NCI-H345 treated with DMSO at 0.1 percent for 48 hours (cell line): ENCODE data around the gene CHST1.
A peak's percentile ranks its signal among the peaks of the same experiment; 100 is the strongest.

Experiments used
- DNase-seq: peaks from one replicate; lab custom pipeline; 2025; ENCODE audit not compliant: unreplicated experiment; lab: John Stamatoyannopoulos, UW

The CHST1 gene, protein sequence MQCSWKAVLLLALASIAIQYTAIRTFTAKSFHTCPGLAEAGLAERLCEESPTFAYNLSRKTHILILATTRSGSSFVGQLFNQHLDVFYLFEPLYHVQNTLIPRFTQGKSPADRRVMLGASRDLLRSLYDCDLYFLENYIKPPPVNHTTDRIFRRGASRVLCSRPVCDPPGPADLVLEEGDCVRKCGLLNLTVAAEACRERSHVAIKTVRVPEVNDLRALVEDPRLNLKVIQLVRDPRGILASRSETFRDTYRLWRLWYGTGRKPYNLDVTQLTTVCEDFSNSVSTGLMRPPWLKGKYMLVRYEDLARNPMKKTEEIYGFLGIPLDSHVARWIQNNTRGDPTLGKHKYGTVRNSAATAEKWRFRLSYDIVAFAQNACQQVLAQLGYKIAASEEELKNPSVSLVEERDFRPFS

DNA sequence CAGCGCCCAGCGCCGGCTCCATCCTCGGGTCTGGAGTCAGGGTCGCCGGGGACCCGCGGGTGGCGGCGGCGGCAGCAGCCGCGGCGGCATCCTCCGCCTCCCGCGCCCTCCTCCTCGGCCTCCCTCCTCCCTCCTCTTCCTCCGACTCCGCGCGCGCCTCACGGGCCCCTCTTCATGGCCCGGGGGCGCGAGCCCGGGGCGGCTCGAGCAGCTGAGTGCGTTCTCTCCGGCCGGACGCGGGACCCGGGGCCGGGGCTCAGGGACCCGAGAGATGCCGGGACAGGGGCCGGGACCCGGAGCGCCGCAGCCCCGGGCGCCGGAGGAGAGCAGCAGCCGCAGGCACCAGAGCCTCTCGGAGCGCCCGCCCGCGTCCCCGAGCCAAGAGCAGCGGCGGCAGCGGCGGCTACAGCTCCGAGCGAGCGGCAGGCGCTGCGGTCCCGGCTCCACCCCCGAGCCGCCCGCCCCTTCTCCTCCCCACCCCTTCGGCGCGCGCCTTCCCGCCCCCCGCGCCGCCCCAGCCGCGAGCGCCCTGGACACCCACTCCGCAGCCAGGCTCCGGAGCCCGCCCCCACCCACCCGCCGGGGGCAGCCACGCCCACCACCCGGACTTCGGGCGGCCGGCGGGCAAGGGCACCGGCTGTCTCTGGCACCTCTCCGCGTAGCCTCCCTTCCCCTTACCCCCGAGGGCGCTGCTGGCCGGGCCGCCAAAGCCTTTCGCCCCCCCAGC is at the start of gene CHST1:
TSS of gene CHST1 (minus strand) at position 417 of the 727 bp plus-strand sequence. CDS start 14,699 bp downstream, outside the sequence.
- peak; percentile 24 for DNase-seq

DNA sequence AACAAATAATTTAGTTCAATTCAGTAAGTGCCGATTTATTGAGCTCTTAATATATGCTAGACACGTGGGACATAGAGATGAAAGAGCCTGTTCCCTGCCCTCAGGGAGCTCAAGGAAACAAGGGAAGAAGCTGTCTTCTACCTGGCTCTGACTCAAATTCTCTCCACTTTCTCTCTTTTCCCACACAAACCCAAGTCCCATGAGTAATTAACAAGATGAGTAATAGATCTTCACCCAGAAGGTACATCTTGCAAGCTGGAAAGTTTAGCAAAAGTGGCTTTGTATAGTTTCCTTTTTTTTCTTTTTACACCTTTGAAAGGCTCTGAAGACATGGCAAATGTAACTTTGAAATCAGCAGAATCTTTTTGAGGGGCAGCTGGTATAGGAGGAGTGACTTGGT is 48.2 kb upstream of the CHST1 start:
- no peak for DNase-seq

DNA sequence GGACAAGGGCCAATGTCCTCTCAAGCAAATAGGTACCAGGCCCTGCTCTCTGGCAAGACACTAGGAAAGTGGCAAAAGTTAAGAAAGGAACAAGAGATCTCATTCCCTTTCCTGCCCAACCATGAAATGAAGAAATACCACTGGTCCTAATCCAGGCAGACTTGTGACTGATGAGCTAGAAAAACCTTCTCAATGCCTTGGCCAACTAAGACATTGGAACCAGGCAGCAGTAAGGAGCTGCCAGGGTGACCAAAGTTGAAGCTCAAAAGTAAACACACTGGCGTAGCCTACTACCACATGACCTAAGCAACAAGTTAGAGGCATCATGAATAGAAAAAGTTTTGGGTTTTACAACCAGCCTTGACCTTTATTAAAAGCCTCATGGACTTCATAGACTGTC is 45.1 kb upstream of the CHST1 start:
- no peak for DNase-seq

DNA sequence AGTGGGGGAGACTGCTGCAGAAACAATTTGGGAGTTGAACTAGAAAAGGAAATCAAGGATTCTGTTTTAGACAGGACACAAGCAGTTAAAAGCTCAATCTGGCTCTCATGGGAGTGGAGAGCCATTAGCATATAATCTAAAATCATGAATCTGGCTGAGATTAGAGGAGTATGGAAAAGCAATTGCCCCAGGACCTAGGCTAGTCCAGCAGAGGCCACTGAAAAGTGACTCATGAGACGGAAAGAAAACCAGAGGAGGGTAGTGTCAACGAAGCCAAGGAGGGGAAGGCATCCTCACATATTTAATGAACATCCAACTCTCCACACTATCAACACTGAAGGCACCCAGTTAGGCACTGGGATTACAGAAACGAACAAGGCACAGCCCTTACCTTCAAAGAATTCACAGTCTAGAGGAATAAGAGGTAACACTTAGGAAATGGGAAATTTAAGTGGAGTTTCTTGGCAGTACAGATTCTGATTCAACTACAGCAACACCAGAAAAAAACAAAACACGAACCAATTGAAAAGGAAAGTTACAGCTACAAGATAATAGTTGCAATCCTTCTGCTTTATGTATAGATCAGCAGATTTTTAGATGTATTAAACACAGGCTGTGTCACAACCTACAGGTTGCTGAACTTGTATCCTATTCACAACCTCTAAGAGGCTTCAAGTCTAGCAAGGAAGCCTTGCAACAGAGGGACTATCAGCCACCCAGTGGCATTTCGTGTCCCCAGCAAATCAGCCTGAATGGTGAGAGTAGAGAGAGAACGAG is 43.7 kb upstream of the CHST1 start:
- no peak for DNase-seq

DNA sequence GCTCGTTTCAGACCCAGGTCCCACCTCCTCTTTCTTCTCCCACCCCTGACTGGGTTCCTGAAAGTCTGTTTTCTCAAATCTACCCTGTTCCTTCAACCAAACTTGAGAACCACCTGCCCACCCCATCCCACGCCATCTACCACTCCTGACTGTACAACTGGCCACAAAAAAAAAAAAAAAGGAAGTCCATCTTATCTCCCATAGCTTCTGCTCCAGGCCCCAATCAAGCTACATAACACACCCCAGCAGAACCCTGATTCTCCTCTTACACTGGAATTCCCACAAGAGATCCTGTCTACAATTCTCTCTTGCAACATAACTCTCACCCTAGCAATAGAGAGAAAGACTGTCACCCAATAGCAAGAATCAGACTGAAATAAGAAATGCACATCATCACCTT is 39.2 kb upstream of the CHST1 start:
- DNase-seq: no peak

DNA sequence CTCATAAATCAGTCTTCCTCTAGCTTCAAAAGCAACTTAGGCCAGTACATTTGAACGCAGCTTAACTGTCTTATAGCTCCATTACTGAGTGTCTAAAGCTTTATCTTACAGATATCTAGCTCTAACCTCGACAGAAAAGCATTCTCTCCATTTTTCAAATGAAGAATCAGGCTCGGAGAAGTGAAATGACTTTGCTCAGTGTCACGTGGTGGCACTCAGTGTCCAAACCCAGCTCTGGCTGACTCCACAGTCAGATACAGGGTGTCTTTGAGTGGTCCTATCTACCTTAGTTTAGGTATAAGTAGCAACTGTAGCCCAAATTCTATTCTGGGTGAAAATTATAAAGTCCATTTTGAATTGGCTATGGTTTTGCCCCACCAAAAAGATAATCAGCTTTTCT is 38.7 kb upstream of the CHST1 start:
- DNase-seq: no peak

DNA sequence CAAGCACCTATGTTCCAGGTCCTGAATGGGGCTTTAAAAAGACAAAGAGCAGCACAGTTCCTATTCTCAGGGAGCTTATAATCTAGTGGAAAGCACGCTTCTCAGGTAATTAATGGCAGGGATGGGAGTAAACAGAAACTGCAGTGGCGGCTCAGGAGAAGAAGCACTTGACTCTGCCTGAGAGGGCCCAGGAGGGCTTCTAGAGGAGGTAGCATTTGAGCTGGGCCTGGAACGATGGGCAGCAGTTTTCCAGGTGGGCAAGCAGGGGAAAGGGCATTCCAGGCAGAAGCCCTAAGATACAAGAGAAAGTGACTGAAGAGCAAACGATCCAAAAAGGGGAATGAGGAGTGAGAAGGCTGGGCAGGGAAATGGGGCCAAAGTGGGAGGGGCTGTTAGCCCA is 37.1 kb upstream of the CHST1 start:
- no peak for DNase-seq

DNA sequence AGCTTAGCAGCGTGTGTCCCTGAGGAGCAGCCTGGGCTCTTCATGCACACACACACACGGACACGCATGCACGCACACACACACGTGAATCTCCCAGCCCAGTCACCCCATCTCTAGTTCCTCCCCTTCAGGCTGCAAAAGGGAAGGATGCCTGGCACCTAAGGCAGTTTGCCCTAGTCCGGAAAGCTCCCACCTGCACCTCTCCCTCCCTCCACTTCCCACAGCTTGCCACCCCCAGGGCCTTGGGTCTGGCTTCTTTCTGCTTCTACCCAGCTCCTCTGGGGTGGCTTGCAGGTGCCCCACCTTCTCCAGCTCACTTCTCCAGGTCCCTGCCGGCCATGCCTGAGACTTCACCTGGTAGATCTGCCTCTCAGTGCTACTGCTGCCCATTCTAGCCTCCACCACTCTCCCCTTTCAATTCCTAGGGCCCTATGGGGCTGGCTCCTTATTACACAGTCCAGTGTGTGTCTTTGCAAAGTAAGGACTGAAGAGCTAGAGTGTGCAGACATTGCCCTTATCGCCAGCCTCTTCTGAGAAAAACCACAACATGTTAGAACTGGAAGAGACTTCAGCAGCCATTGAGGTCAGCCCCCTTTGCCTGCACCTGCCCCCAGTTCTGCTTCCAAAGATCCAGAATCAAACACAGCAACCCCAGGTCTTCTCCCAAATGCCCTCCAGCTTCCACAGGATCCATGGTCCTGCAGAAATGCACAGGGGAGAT is 33.5 kb upstream of the CHST1 start:
- DNase-seq: no peak

DNA sequence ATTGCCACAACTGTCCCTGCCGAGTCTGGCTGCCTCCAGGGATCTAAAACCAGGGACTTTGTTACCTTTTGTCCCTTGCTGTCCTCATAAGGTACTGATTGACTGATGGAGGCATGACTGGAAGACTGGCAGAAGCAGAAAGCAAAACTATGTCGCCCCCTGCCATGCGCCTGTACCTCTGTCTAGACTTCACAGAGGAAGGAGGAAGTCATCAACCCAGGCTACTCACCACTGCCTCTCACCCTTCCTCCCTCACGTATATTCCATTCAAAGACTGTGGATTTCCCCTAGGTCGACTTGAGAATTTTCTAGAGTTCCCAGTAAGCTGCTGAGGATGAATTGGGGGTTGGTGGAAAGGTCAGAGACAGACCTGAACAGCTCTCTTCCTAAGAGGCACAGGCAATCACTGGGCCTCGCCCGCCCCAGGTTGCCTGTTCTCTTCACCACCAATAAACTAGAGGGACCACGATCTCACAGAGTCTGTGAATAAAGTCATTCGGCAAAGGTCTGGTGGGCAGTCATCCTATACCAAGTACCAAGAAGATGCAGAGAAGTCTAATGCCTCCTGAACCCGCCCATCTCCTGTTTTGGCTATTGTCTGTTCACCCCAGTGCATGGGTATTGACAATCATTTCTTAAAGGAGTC is 27.5 kb upstream of the CHST1 start:
- DNase-seq: no peak

DNA sequence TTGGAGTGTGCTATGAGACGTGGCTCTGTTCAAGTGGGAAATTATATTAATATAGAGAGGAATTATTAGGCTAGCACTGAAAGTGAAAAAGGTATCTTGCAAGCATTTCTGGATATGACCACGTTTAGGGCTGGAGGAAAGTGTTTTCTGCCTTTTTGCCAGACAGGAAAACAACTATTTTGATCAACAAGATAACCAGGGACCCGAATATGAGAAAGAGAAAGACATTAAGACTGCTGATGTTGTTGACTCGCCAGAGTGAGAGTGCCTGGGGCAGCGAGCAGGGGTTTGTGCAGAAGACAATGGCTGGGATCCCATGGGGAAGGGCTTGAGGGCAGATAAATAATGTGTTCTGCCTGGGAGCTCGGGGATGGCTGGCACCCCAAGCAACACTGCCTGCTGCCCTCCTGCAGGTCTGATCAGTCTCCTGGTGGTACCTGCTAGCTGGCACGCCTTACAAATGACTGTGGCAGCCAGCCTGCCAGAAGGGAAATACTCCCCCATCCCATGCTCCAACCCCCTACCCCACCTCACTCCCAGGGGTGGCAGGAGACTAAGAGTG is 23.1 kb upstream of the CHST1 start:
- peak; percentile 76 for DNase-seq

DNA sequence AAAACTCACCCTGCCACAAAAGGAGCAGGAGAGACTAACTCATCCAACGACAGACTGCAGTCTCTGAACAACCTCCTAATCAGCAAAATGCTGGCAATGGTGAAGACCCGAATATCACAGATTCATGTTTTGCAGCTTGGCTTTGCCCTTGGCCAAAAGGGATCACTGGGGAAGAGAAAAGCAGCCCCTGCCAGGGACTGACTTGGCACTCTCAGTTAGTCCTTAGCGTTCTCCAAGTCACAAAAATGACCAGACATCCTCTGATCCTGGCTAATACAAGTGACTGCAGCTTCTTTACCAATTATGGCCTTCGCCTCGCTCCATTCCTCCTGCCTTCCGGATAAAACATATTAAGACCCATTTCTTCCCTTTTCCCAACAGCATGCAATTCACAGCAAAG is 22.4 kb upstream of the CHST1 start:
- no peak for DNase-seq

DNA sequence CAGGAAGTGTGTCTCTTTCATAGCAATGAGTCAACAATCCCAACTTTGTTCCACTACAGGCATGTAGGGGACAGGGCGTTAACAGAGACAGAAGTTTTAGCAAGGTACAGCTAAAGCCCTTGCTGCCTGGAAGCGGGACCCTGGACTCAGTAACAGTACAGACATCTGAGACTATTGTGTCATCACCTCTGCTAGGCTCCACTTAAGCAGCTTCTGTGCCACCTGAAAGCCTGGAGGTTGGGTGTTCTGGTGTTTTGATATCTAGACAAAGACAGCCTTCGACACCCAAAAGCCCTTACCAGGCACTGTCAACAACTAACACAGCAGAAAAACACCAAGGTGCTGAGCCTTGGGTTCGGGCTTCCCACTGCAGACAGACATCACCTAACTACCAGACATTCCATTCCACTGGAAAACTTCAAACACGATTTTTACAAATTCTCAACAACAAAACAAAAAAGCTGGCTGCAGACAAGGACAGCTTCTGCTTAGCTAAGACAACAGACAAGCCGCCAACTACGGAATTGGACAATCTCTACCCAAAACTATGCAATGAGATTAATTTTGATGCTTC is 20.6 kb upstream of the CHST1 start:
- DNase-seq: no peak

DNA sequence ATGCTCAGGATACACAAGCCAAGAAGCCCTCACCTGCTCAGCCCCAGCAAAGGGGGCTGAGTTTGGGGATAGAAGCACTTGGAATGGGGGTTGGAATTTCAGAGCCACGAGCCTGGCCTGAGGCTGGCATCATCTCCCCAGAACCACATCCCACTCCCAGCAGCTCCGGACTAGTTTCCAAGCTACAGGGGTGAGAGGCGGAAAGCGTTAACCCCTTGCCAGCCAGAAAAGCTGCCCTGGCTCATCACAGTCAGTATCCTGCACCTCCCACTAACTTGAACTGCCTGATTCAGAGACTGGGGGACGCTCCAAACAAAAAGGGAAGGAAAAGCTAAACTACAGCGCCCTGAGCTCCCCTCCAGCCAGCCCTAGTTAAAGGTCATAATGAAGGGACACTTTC is 19.0 kb upstream of the CHST1 start:
- no peak for DNase-seq

DNA sequence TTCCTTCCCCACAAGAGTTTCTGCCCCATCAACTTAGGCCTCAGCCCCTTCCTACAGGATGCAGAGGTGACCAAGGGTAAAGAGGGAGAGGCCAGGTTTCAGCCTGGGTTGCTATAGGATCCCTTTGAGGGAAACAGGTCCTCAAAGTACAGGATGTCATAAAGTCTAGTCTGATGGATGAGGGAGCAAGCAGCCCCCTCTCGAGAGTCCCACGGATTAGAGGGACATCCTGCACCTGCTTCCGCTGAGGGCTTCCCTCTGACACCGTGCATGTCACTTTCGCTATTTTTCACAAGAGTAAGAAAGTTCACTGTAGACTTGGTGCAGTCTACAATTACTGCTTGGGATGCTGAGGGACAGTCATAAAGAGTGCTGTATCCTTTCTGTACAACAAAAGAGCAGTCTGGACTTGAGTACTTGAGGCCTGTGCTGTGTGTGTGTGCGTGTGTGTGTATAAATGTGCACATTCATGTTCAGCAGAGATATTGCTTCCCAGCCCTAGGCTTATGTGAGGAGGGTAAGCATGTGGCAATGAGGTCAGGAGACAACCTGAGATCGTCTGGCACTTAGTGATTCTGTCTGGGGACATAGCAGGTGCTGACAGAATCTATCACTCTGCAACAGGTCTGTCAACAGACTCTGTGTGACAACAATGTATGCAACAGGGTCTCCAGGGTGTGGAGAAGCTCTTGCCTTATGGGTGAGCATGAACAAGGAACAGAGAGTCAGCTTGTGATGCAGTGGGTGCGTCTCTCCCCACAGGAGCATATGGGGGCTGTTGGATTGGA is 18.0 kb upstream of the CHST1 start:
- DNase-seq: no peak

DNA sequence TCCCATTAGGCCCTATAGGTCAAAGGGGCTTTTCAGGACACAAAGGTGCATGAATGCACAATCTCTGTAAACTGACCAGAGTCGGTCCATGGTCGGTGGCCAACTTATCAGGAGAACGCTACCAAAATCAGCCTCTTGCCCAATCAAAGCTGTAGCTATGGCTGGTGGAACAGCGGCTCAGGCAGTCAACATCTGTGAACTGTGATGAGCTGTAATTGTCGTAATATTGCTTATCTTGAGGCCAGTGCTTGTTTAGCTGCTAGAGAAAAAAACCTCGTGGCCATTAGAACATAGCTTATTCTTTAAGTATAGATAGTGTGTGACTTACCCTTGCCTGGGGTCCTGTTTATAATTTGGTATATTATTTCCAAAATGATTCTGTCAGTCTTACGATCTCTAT is 14.4 kb upstream of the CHST1 start:
- DNase-seq: no peak

DNA sequence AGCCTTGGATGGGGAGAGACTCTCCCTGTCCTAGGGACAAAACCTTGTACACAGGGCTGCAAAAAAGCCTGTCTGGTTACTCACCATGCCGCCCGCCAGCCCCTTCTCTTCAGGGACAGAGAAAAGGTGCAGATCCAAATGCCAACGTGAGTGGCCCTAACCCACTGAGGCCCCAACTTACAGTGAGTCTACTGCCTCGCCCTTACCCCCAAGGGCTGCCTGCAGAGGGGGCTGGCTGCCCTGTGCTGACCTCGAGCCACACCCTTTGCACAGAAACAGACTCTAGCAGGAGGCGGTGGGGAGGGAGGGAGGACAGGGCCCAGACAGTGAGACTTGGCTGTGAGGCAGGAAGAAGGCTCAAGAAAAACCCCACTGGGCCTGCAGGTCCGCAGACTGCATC is 13.6 kb upstream of the CHST1 start:
- no peak for DNase-seq

DNA sequence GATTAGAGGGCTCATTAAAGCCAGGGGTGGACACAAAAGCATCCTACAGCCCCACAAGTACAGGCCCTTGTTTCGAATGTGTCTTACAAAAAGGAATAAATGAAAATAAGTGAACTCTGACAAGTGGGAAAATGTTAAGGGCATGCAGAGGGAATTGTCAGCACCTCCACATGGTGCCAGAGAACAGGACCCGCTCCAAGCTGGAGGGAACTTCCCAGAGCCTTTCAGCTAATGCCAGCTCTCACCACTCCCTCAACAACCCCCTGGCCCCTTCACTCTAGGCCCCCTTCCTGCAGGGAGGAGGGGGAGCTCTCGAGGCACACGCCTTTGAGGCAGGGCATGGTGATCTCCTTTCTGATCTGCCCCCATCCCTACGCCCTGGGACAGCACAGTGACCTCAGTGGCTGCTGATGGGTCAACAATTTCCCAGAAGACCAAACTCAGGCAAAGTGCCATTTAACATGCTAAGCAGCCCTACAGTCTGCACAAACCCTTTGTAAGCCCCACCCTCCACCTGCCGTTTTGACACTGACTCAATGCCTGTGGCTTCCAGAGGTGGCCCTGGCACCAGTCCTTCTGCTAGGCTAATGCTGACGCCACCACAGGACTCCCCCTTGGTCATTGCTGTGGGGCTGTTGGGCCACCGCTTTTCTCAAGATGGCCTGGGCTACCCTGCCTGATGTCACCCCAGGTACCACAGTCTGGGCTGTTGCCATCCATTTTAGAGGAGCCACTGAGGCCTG is 12.5 kb upstream of the CHST1 start:
- no peak for DNase-seq

DNA sequence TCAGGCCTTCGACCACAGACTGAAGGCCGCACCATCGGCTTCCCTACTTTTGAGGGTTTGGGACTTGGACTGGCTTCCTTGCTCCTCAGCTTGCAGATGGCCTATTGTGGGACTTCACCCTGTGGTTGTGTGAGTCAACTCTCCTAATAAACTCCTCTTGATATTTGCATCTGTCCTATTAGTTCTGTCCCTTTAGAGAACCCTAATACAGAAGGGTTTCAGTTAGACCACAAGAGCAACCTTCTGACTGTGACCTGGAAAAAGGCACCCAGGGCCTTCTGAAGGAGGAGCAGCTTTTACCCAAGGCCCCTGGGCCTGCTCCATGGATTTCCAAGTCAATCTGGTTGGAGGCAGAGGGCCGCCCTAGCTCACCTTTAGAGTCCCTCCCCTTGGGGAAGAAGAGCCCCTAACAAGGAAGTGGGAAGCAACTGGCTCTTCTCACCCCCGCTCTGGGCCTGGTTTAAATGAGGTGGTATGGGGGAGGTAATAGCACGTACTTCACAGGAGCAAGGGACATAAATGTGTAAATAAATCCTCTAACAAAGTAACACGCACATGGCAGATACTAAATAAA is 11.2 kb upstream of the CHST1 start:
- no peak for DNase-seq
